IPS DF 6.9 (cell line): ENCODE data around the gene NUP93.
"Not testable (repeated sequence)": the region's sequence is repeated elsewhere in the genome, so short reads cannot be mapped to it uniquely, and the experiment has no call there.

ENCODE experiments used
- DNase-seq: peaks from one replicate; pipeline ENCODE4 v3.0.0-alpha.2; 2013; ENCODE audit warnings: low read depth, low spot score
- H3K27ac ChIP-seq: one replicate; pipeline ENCODE4 v1.5.1; 2013; ENCODE audit warnings: low read length, control low read depth
- H3K27me3 ChIP-seq: 2 replicates; pipeline ENCODE4 v1.6.1; 2013; ENCODE audit warnings: mild to moderate bottlenecking, low read length; ENCODE audit not compliant: control insufficient read depth, insufficient read depth
- H3K36me3 ChIP-seq: 2 replicates; pipeline ENCODE4 v1.6.1; 2013; ENCODE audit warnings: low read length; ENCODE audit not compliant: control insufficient read depth, insufficient read depth
- H3K4me1 ChIP-seq: 2 replicates; pipeline ENCODE4 v1.6.1; 2013; ENCODE audit warnings: low read length; ENCODE audit not compliant: control insufficient read depth, insufficient read depth
- H3K4me3 ChIP-seq: 2 replicates; pipeline ENCODE4 v1.5.1; 2013; ENCODE audit warnings: mild to moderate bottlenecking, low read length
- H3K9me3 ChIP-seq: 2 replicates; pipeline ENCODE4 v1.6.1; 2013; ENCODE audit warnings: low read length, inconsistent platforms; ENCODE audit not compliant: control insufficient read depth, insufficient read depth
- WGBS: extraction: QIAGEN DNeasy Blood & Tissue Kit; methylation state at CpG from one replicate; pipeline ENCODE4 v1.1.7; 2013; ENCODE audit warnings: mixed read lengths, missing lambda C conversion rate; ENCODE audit not compliant: insufficient read length, insufficient coverage; 5-methylcytosine and 5-hydroxymethylcytosine counted together

Gene NUP93

DNA sequence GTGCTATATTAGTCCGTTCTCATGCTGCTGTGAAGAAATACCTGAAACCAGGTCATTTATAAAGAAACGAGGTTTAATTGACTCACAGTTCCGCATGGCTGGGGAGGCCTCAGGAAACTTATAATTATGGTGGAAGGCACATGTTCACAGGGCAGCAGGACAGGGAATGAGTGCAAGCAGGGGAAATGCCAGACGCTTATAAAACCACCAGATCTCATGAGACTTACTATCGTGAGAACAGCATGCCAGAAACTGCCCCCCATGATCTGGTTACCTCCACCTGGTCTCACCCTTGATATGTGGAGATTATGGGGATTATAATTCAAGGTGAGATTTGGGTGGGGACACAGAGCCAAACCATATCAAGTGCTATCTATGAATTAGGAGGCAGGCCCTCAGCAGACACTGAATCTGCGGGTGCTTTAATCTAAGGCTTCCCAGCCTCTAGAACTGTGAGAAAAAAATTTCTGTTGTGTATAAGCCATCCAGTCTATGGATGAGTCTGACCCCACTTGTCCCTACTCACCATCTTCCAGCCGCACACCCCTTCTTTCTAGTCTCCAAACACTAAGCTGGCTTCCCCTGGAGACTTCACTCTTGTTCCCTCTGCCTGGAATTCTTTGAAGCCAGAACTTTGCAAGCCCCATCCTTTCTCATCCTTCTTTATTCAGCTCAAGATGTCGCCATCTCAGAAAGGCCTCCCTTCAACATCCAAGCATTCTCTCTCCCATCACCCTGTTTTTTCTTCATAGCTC lies 772 bp upstream of the NUP93 start:
- Histone ChIP-seq H3K4me3 (peak overlapping the region; percentile 61; the same call in 1 of the 2 replicates), H3K27me3 (no peaks in the 10 kb centered on the region), H3K36me3 (no peaks in the 10 kb centered on the region), H3K27ac (no peak overlapping the region), H3K9me3 (no peaks in the 10 kb centered on the region), H3K4me1 (no peaks in the 10 kb centered on the region)
- DNase-seq: no peak
- no CpG with 5 or more reads among the region's 8 CpGs for WGBS

GRCh38 chr16:56732366-56732765 lies 2.4 kb downstream of the NUP93 start:
- Histone ChIP-seq H3K9me3 (no peaks in the 10 kb centered on the region), H3K27me3 (no peaks in the 10 kb centered on the region), H3K4me3 (no peak overlapping the region), H3K4me1 (no peaks in the 10 kb centered on the region), H3K27ac (no peak overlapping the region), H3K36me3 (no peaks in the 10 kb centered on the region)
- DNase-seq: no peak
- no CpG with 5 or more reads among the region's 2 CpGs for WGBS

- no peak for DNase-seq
- Histone ChIP-seq H3K4me1 (no peaks in the 10 kb centered on the region), H3K27ac (no peak overlapping the region), H3K9me3 (no peaks in the 10 kb centered on the region), H3K4me3 (no peak overlapping the region), H3K36me3 (no peaks in the 10 kb centered on the region), H3K27me3 (no peaks in the 10 kb centered on the region)
- no CpG with 5 or more reads among the region's 1 CpG for WGBS
These were observed 2.9 kb downstream of the NUP93 start for GRCh38 chr16:56732832-56733231.

- Histone ChIP-seq H3K4me1 (no peaks in the 10 kb centered on the region), H3K27ac (no peak overlapping the region), H3K36me3 (0 out of 2 replicates have a peak, but pooled peaks cover 3% of the 10 kb centered on the region), H3K4me3 (no peak overlapping the region), H3K27me3 (no peaks in the 10 kb centered on the region), H3K9me3 (no peaks in the 10 kb centered on the region)
- no peak for DNase-seq
- no CpG with 5 or more reads among the region's 3 CpGs for WGBS
These were observed 4.5 kb downstream of the NUP93 start for GRCh38 chr16:56734429-56734828.

DNA sequence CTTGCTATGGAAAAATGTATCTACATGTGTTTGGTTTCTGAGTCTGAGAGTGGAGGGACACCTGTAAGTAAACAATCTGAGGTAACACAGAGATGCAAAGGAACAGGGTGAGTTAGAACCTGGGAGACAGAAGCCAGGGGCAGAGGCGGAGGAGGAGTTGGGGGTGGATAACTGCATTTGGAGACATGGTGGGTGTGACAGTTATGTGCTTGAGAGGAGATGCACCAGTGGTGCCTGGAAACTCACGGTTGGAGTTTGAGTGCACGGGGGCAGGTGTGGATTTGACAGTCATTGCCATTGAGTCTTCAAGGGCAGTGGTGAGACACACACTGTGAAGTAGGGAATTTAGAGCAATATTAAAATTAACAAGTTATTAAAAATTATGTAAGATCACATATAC lies 6.5 kb downstream of the NUP93 start:
- no peaks in the 10 kb centered on the region for H3K4me1 ChIP-seq
- no CpG with 5 or more reads among the region's 3 CpGs for WGBS

DNA sequence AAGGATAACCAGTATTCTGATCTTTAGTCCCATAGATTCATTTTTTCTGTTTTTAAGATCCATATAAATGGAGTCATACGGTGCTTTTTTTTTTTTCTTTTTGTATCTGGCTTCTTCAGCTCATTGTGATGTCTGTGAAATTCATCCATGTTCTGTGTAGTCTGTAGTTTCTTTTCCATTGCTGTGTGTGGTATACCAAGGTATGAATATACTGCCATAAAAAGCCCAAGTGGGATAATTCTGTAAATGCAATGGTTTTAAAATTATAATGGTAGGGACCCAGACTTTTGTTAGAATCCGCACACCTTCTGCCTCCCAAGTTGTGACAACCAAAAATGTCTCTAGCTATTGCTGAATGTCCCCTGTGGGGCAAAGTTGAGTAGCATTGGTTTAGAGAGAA lies 7.6 kb downstream of the NUP93 start:
- DNase-seq: no peak
- H3K9me3 ChIP-seq: no peaks in the 10 kb centered on the region
- no peak overlapping the region for H3K27ac ChIP-seq
- H3K4me1 ChIP-seq: no peaks in the 10 kb centered on the region
- WGBS: no CpG with 5 or more reads among the region's 2 CpGs
- H3K36me3 ChIP-seq: 0 out of 2 replicates have a peak, but pooled peaks cover 3% of the 10 kb centered on the region
- no peak overlapping the region for H3K4me3 ChIP-seq
- H3K27me3 ChIP-seq: no peaks in the 10 kb centered on the region

More for the DNA sequence above, 6.5 kb downstream of the NUP93 start:
- DNase-seq: no peak
- Histone ChIP-seq H3K27ac (no peak overlapping the region), H3K4me3 (no peak overlapping the region), H3K27me3 (no peaks in the 10 kb centered on the region), H3K36me3 (0 out of 2 replicates have a peak, but pooled peaks cover 3% of the 10 kb centered on the region), H3K9me3 (no peaks in the 10 kb centered on the region)

DNA sequence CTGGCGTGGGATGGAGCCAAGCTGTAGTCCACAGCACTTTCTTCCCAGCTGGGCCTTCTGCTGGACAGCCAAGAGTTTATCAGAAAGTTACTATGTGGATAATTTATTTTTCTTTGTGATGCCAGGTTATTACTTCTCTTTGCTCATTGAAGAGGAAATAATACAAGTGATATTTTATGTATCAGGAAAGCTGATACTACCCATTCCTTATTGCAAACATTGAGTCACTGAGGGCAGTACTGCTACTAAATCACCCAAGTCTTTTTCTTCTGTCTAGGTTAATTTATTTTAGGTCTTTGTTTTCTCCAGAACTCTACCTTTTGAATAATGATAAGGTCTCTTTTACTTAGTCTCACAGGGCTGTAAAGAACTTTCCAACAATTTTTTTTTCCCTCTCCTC lies 8.3 kb downstream of the NUP93 start:
- Histone ChIP-seq H3K27ac (no peak overlapping the region), H3K36me3 (0 out of 2 replicates have a peak, but pooled peaks cover 3% of the 10 kb centered on the region), H3K9me3 (no peaks in the 10 kb centered on the region), H3K4me1 (no peaks in the 10 kb centered on the region), H3K27me3 (no peaks in the 10 kb centered on the region), H3K4me3 (no peak overlapping the region)
- no CpG with 5 or more reads among the region's 1 CpG for WGBS
- DNase-seq: no peak

DNA sequence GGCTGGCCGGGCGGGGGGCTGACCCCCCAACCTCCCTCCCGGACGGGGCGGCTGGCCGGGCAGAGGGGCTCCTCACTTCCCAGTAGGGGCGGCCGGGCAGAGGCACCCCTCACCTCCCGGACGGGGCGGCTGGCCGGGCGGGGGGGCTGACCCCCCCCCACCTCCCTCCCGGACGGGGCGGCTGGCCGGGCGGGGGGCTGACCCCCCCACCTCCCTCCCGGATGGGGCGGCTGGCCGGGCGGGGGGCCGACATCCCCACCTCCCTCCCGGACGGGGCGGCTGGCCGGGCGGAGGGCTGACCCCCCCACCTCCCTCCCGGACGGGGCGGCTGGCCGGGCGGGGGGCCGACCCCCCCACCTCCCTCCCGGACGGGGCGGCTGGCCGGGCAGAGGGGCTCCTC lies 9.4 kb downstream of the NUP93 start:
- not testable (repeated sequence) for H3K4me3 ChIP-seq, H3K4me1 ChIP-seq, H3K27me3 ChIP-seq, DNase-seq, H3K36me3 ChIP-seq, H3K9me3 ChIP-seq, H3K27ac ChIP-seq
- no CpG with 5 or more reads among the region's 38 CpGs for WGBS

DNA sequence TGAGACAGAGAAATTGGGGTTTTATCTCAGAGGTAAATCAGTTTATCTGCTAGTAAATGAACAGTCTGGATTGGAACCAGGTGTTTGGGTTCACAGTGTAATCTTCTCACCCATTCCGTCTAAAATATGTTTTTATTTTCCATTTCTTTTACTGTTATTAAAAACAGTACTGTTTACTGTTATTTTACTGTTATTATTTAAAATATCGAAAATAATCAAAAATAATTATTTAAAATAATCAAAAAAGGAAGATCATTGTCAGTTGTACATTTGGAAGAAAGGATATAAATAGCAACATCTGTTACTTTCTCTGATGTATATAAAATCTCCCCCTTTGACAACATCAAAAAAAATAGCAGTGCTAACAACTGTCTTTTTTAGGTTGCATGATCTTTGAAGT lies 11.5 kb downstream of the NUP93 start:
- no peak overlapping the region for H3K4me3 ChIP-seq
- peaks cover 1% of the 10 kb centered on the region; the same call in 1 of the 2 replicates for H3K4me1 ChIP-seq
- DNase-seq: no peak
- H3K27ac ChIP-seq: no peak overlapping the region
- WGBS: no CpG with 5 or more reads among the region's 2 CpGs
- 0 out of 2 replicates have a peak, but pooled peaks cover 3% of the 10 kb centered on the region for H3K36me3 ChIP-seq
- H3K9me3 ChIP-seq: no peaks in the 10 kb centered on the region
- no peaks in the 10 kb centered on the region for H3K27me3 ChIP-seq

DNA sequence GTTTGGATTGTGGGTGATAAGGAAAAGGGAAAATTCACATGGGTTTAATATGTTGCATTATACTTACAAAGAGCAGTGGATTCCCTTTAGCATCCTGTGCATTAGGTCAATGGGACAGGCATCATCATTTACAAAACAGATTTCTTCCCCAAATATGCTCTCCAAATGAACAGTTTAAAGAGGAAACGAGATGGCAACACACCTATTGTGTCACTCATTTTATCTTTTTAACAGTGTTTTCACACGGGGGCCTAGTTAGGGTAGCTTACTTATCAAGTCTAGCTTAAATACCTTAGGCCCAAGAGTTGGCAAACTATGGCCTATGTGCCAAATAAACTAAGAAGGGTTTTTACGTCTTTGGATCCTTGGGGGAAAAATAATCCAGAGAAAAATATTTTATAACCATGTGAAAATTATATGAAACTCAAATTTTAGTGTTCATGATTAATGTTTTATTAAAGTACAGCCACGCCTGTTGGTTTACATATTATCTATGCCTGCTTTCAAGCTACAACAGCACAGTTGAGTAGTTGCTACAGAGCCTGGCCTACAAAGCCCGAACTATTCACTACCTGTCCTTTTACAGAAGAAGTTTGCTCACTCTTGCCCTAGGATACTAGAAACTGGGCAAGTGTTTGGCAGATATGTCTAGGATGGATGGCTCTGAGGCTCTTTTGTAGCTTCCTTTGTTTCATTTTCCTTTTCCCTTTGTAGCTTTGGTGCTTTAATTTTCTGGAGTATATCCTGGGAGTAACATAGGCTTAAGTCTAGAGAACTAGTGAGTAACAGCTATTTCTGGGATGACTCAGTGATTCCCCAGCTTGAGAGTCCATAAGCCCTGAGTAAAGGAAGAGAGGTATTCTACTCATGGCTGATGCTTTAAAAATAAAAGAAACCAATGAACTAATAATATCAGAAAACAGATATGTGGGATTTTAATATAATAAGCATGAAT lies 12.4 kb downstream of the NUP93 start:
- Histone ChIP-seq H3K27me3 (no peaks in the 10 kb centered on the region), H3K27ac (no peak overlapping the region), H3K4me3 (no peak overlapping the region), H3K36me3 (0 out of 2 replicates have a peak, but pooled peaks cover 3% of the 10 kb centered on the region), H3K4me1 (peaks cover 1% of the 10 kb centered on the region; the same call in 1 of the 2 replicates), H3K9me3 (no peaks in the 10 kb centered on the region)
- no peak for DNase-seq
- WGBS: no CpG with 5 or more reads among the region's 5 CpGs
